Endodermal cell (in vitro differentiated cells): ENCODE data around the gene SLC22A17. TPM values are rescaled to one million over a fixed set of nuclear protein-coding genes. Genes with fewer than 3 reads are reported as not detected.
"Not testable (repeated sequence)": the region's sequence is repeated elsewhere in the genome, so short reads cannot be mapped to it uniquely, and the experiment has no call there.

Source experiments
- DNase-seq: peaks from one replicate; pipeline ENCODE4 v3.0.0-alpha.2; 2017
- H3K27ac ChIP-seq: 2 replicates; pipeline ENCODE4 v1.5.1; 2013; ENCODE audit warnings: mild to moderate bottlenecking, low read depth, low read length, moderate library complexity
- H3K27me3 ChIP-seq: 2 replicates; pipeline ENCODE4 v1.6.1; 2013; ENCODE audit warnings: mild to moderate bottlenecking, low read length, moderate library complexity; ENCODE audit not compliant: insufficient read depth, control insufficient read depth, poor library complexity, severe bottlenecking
- H3K36me3 ChIP-seq: 2 replicates; pipeline ENCODE4 v1.7.0; 2013; ENCODE audit warnings: mild to moderate bottlenecking, low read length, moderate library complexity; ENCODE audit not compliant: control insufficient read depth, insufficient read depth
- H3K4me1 ChIP-seq: one replicate; pipeline ENCODE4 v1.7.0; 2013; ENCODE audit warnings: low read length; ENCODE audit not compliant: control insufficient read depth, insufficient read depth
- H3K4me3 ChIP-seq: 2 replicates; pipeline ENCODE4 v1.5.1; 2013; ENCODE audit warnings: mild to moderate bottlenecking, low read length, moderate library complexity
- H3K9ac ChIP-seq: 2 replicates; pipeline ENCODE4 v1.6.1; 2013; ENCODE audit warnings: mild to moderate bottlenecking, low read length, moderate library complexity; ENCODE audit not compliant: poor library complexity, severe bottlenecking; ENCODE audit errors: extremely low read depth
- H3K9me3 ChIP-seq: 2 replicates; pipeline ENCODE4 v1.6.1; 2013; ENCODE audit warnings: mild to moderate bottlenecking, low read length, moderate library complexity; ENCODE audit not compliant: control insufficient read depth
- H3K27ac Mint-ChIP-seq: 2 replicates; pipeline ENCODE4 v1.8.0; 2020; ENCODE audit warnings: mixed read lengths
- H3K27me3 Mint-ChIP-seq: 2 replicates; pipeline ENCODE4 v1.8.0; 2021; ENCODE audit warnings: mild to moderate bottlenecking, mixed read lengths; ENCODE audit not compliant: insufficient read depth
- H3K36me3 Mint-ChIP-seq: 2 replicates; pipeline ENCODE4 v1.8.0; 2020; ENCODE audit warnings: low read depth, mixed read lengths
- H3K4me1 Mint-ChIP-seq: 2 replicates; pipeline ENCODE4 v1.8.0; 2020; ENCODE audit warnings: mixed read lengths
- H3K4me3 Mint-ChIP-seq: 2 replicates; pipeline ENCODE4 v1.8.0; 2020; ENCODE audit warnings: mild to moderate bottlenecking, moderate library complexity, mixed read lengths
- H3K9me3 Mint-ChIP-seq: 2 replicates; pipeline ENCODE4 v1.8.0; 2020; ENCODE audit warnings: mild to moderate bottlenecking, mixed read lengths
- CTCF ChIP-seq: fragments of 200-600 bp; sonication (generic); conservative IDR thresholded peaks from 2 replicates; pipeline ENCODE4 v1.5.0; 2021; ENCODE audit warnings: antibody characterized with exemption, mild to moderate bottlenecking
- WGBS, 2 experiments: methylation state at CpG; one replicate each; pipeline versions ENCODE4 v1.1.5 to v1.1.7; 2013; ENCODE audit warnings: missing lambda C conversion rate in 2 of 2, mixed read lengths in 1 of 2; ENCODE audit not compliant: insufficient coverage in 1 of 2, insufficient read length in 1 of 2; 5-methylcytosine and 5-hydroxymethylcytosine counted together
- long read RNA-seq, 4 experiments: library from polyadenylated mRNA in 2 of 4; library from RNA in 1 of 4; library from capped mRNA in 1 of 4; stranded (forward) in 3 of 4; unstranded in 1 of 4; transcript quantifications; one replicate each; pipeline ENCODE4 v2.0.0, GENCODE V29; 2020 to 2021; ENCODE audit warnings: inconsistent platforms in 1 of 4
- polyA plus RNA-seq, 2 experiments: library from polyadenylated mRNA; stranded (reverse); fragments of 50-300 nt; gene quantifications; one replicate each; pipeline ENCODE4 v1.2.3, GENCODE V29; 2013
- total RNA-seq, 2 donors: library from RNA; stranded (reverse); fragmentation: NEBNext Ultra II Directional in 1 of 2; extraction: Animal tissue kit (Norgen Biotek cat#: 25700) in 1 of 2; gene quantifications; 2 replicates in 1 of 2; 3 replicates in 1 of 2; pipeline ENCODE4 v1.2.1, GENCODE V29; 2021

SLC22A17 gene
- 10 to 100 TPM; 49.9 to 89.0 TPM for total RNA-seq
- 90.3 TPM for polyA plus RNA-seq (2013, experiment 1 of 2)
- polyA plus RNA-seq (2013, experiment 2 of 2): 82.1 TPM
- long read RNA-seq, experiment 1, transcript SLC22A17-202 (10 exons, 2,238 nt): major isoform, 9 of 36 reads
- long read RNA-seq, experiment 1, partial matches to known transcripts: 8 of 36 reads
- long read RNA-seq, experiment 1, other reads (novel, unspliced or antisense): 14 of 36 reads
- long read RNA-seq, experiment 2, transcript SLC22A17-204 (10 exons, 2,455 nt): minor isoform, 20 of 126 reads
- long read RNA-seq, experiment 2, transcript SLC22A17-202 (10 exons, 2,238 nt): major isoform, 65 of 126 reads
- long read RNA-seq, experiment 2, partial matches to known transcripts: 8 of 126 reads
- long read RNA-seq, experiment 2, other reads (novel, unspliced or antisense): 30 of 126 reads
- long read RNA-seq, experiment 3, partial matches to known transcripts: 3 of 10 reads
- long read RNA-seq, experiment 3, other reads (novel, unspliced or antisense): 2 of 10 reads
- long read RNA-seq, experiment 4, partial matches to known transcripts: 3 of 4 reads
- long read RNA-seq, experiment 4, other reads (novel, unspliced or antisense): 1 of 4 reads

GRCh38 chr14:23352506-23353432 is at the start of gene SLC22A17:
Gene SLC22A17 (minus strand): TSS chr14:23352887.
- Histone ChIP-seq H3K4me1 (no peaks in the 10 kb centered on the region), H3K27me3 (peaks cover 8% of the 10 kb centered on the region), H3K36me3 (peaks cover 15% of the 10 kb centered on the region), H3K4me3 (peak within 1 kb of the TSS; percentile 81), H3K9ac (peak within 1 kb of the TSS; percentile 41), H3K27ac (peak within 1 kb of the TSS; percentile 79), H3K9me3 (no peaks in the 10 kb centered on the region)
- DNase-seq: peak; percentile 93
- Mint-ChIP-seq H3K4me3 (peak within 1 kb of the TSS; percentile 60), H3K9me3 (peaks cover 1% of the 10 kb centered on the region), H3K36me3 (peaks cover 24% of the 10 kb centered on the region), H3K27ac (peak within 1 kb of the TSS; percentile 16), H3K4me1 (peaks cover 1% of the 10 kb centered on the region), H3K27me3 (peaks cover 46% of the 10 kb centered on the region)
- WGBS, 2 experiments: 1 to 3% methylated on average over 23 to 42 of the region's 42 CpGs
- no peak for TF ChIP-seq CTCF

- Mint-ChIP-seq H3K27ac (no peak overlapping the region), H3K9me3 (no peaks in the 10 kb centered on the region), H3K27me3 (peaks cover 56% of the 10 kb centered on the region), H3K36me3 (no peaks in the 10 kb centered on the region), H3K4me1 (no peaks in the 10 kb centered on the region), H3K4me3 (no peak overlapping the region)
- Histone ChIP-seq H3K4me1 (no peaks in the 10 kb centered on the region), H3K9me3 (no peaks in the 10 kb centered on the region), H3K9ac (no peak overlapping the region), H3K36me3 (no peaks in the 10 kb centered on the region), H3K27ac (no peak overlapping the region), H3K27me3 (peaks cover 5% of the 10 kb centered on the region), H3K4me3 (no peak overlapping the region)
- no peak for DNase-seq
- TF ChIP-seq CTCF: no peak
- WGBS, 2 experiments: 79 to 91% methylated on average over 3 to 4 of the region's 4 CpGs
Observed at GRCh38 chr14:23401291-23401690, 48.6 kb upstream of the SLC22A17 start.

- not testable (repeated sequence) for H3K36me3 Mint-ChIP-seq, H3K4me3 ChIP-seq
Observed at GRCh38 chr14:23400496-23401149, 47.9 kb upstream of the SLC22A17 start.

More at GRCh38 chr14:23400496-23401149, 47.9 kb upstream of the SLC22A17 start:
- not testable (repeated sequence) for H3K27ac ChIP-seq, H3K4me1 ChIP-seq, H3K9me3 ChIP-seq, H3K27me3 ChIP-seq, H3K36me3 ChIP-seq, DNase-seq, H3K9ac ChIP-seq, H3K27ac Mint-ChIP-seq, H3K4me1 Mint-ChIP-seq, H3K9me3 Mint-ChIP-seq, H3K4me3 Mint-ChIP-seq
- H3K27me3 Mint-ChIP-seq: peaks cover 51% of the 10 kb centered on the region
- WGBS, 2 experiments: 86 to 94% methylated on average over 15 to 16 of the region's 16 CpGs
